ENCODE results near the gene CEP89. TPM values are rescaled to one million over a fixed set of nuclear protein-coding genes. Genes with fewer than 3 reads are reported as not detected.
"Not testable (repeated sequence)": the region's sequence is repeated elsewhere in the genome, so short reads cannot be mapped to it uniquely, and the experiment has no call there.

Gene CEP89
- total RNA-seq, 2 experiments from 2014 or later: 14.6 to 15.5 TPM

GRCh38 chr19:32988724-32989123, 17.0 kb upstream of the CEP89 start:
- Mint-ChIP-seq H3K27ac (no peak overlapping the region), H3K9me3 (no peaks in the 10 kb centered on the region), H3K4me1 (ENCODE audit: low read depth) (peaks cover 4% of the 10 kb centered on the region), H3K36me3 (ENCODE audit: low read depth) (no peaks in the 10 kb centered on the region), H3K4me3 (no peak overlapping the region), H3K27me3 (ENCODE audit: low read depth) (no peaks in the 10 kb centered on the region)
- CTCF ChIA-PET: interaction anchor here (1.0 kb wide), 1 partner anchor 138 kb away, joined by 4 read pairs; no protein-coding TSS in a partner anchor
- intact Hi-C loops (cut with micrococcal nuclease): no loop called here
- DNase-seq: no peak

- H3K4me1 Mint-ChIP-seq (ENCODE audit: low read depth); H3K4me3 Mint-ChIP-seq; intact Hi-C loops (cut with micrococcal nuclease); H3K36me3 Mint-ChIP-seq (ENCODE audit: low read depth); H3K27ac Mint-ChIP-seq; H3K9me3 Mint-ChIP-seq; H3K27me3 Mint-ChIP-seq (ENCODE audit: low read depth); DNase-seq: not testable (repeated sequence)
- CTCF ChIA-PET: interaction anchor here (1.0 kb wide), 1 partner anchor 138 kb away, joined by 4 read pairs; no protein-coding TSS in a partner anchor
Measured at GRCh38 chr19:32988254-32988653, 16.5 kb upstream of the CEP89 start.

GRCh38 chr19:32982488-32982887, 10.7 kb upstream of the CEP89 start:
- H3K36me3 Mint-ChIP-seq (ENCODE audit: low read depth); H3K4me3 Mint-ChIP-seq; H3K4me1 Mint-ChIP-seq (ENCODE audit: low read depth); H3K27ac Mint-ChIP-seq; H3K27me3 Mint-ChIP-seq (ENCODE audit: low read depth); DNase-seq; CTCF ChIA-PET; H3K9me3 Mint-ChIP-seq; intact Hi-C loops (cut with micrococcal nuclease): not testable (repeated sequence)

- intact Hi-C loops (cut with micrococcal nuclease): loop anchor here (10.0 kb wide), 1 partner anchor 395 kb away; the partner anchor contains the start of gene CEBPG
- H3K36me3 Mint-ChIP-seq (ENCODE audit: low read depth); H3K4me1 Mint-ChIP-seq (ENCODE audit: low read depth); H3K9me3 Mint-ChIP-seq; DNase-seq; H3K27me3 Mint-ChIP-seq (ENCODE audit: low read depth); H3K27ac Mint-ChIP-seq; CTCF ChIA-PET; H3K4me3 Mint-ChIP-seq: not testable (repeated sequence)
Measured at GRCh38 chr19:32979807-32980206, 8.0 kb upstream of the CEP89 start.

GRCh38 chr19:32977813-32978212, 6.1 kb upstream of the CEP89 start:
- not testable (repeated sequence) for H3K9me3 Mint-ChIP-seq; H3K27me3 Mint-ChIP-seq (ENCODE audit: low read depth); DNase-seq; H3K4me3 Mint-ChIP-seq; H3K36me3 Mint-ChIP-seq (ENCODE audit: low read depth); H3K27ac Mint-ChIP-seq; H3K4me1 Mint-ChIP-seq (ENCODE audit: low read depth)
- intact Hi-C loops (cut with micrococcal nuclease): loop anchor here (10.0 kb wide), 1 partner anchor 397 kb away; the partner anchor contains the start of gene CEBPG
- CTCF ChIA-PET: interaction anchor here (1.1 to 1.3 kb wide), 3 partner anchors 29 to 149 kb away, joined by 3 read pairs; no protein-coding TSS in a partner anchor

- H3K27me3 Mint-ChIP-seq (ENCODE audit: low read depth): no peaks in the 10 kb centered on the region
- DNase-seq: no peak
- H3K9me3 Mint-ChIP-seq: no peaks in the 10 kb centered on the region
- H3K4me1 Mint-ChIP-seq (ENCODE audit: low read depth): no peaks in the 10 kb centered on the region
- no peak overlapping the region for H3K4me3 Mint-ChIP-seq
- CTCF ChIA-PET: interaction anchor here (1.1 to 1.3 kb wide), 3 partner anchors 29 to 149 kb away, joined by 3 read pairs; no protein-coding TSS in a partner anchor
- no peak overlapping the region for H3K27ac Mint-ChIP-seq
- intact Hi-C loops (cut with micrococcal nuclease): loop anchor here (10.0 kb wide), 1 partner anchor 398 kb away; the partner anchor contains the start of gene CEBPG
- peaks cover 4% of the 10 kb centered on the region for H3K36me3 Mint-ChIP-seq (ENCODE audit: low read depth)
Measured at GRCh38 chr19:32977280-32977679, 5.5 kb upstream of the CEP89 start.

- no peak overlapping the region for H3K4me3 Mint-ChIP-seq
- H3K27me3 Mint-ChIP-seq (ENCODE audit: low read depth): no peaks in the 10 kb centered on the region
- DNase-seq: peak; percentile 84
- peaks cover under 1% of the 10 kb centered on the region for H3K4me1 Mint-ChIP-seq (ENCODE audit: low read depth)
- no peaks in the 10 kb centered on the region for H3K9me3 Mint-ChIP-seq
- CTCF ChIA-PET: interaction anchor here (0.6 to 1.4 kb wide), 11 partner anchors 12 to 304 kb away, joined by 3 to 7 read pairs (median 3); no protein-coding TSS in a partner anchor
- H3K27ac Mint-ChIP-seq: no peak overlapping the region
- intact Hi-C loops (cut with micrococcal nuclease): loop anchor here (1.0 to 10.0 kb wide), 2 partner anchors 143 to 398 kb away; partner anchors contain the start of gene CEBPG
- H3K36me3 Mint-ChIP-seq (ENCODE audit: low read depth): peaks cover 4% of the 10 kb centered on the region
Measured at GRCh38 chr19:32976223-32976805, 4.6 kb upstream of the CEP89 start.

- Mint-ChIP-seq H3K9me3 (no peaks in the 10 kb centered on the region), H3K27ac (no peak overlapping the region), H3K27me3 (ENCODE audit: low read depth) (no peaks in the 10 kb centered on the region), H3K4me3 (peak overlapping the region; percentile 97), H3K4me1 (ENCODE audit: low read depth) (peaks cover 9% of the 10 kb centered on the region), H3K36me3 (ENCODE audit: low read depth) (peaks cover 8% of the 10 kb centered on the region)
- no peak for DNase-seq
- intact Hi-C loops (cut with micrococcal nuclease): loop anchor here (1.0 to 10.0 kb wide), 2 partner anchors 296 to 404 kb away; partner anchors contain the start of genes ANKRD27, CEBPG and RGS9BP
- CTCF ChIA-PET: interaction anchor here (0.6 to 1.0 kb wide), 2 partner anchors 277 to 744 kb away, joined by 3 to 5 read pairs; no protein-coding TSS in a partner anchor
Measured at GRCh38 chr19:32971012-32971595, 654 bp downstream of the CEP89 start.

GRCh38 chr19:32969549-32969948, 2.2 kb downstream of the CEP89 start:
- Mint-ChIP-seq H3K4me3 (no peak overlapping the region), H3K27me3 (ENCODE audit: low read depth) (no peaks in the 10 kb centered on the region), H3K36me3 (ENCODE audit: low read depth) (peaks cover 8% of the 10 kb centered on the region), H3K4me1 (ENCODE audit: low read depth) (peaks cover 9% of the 10 kb centered on the region), H3K27ac (no peak overlapping the region), H3K9me3 (no peaks in the 10 kb centered on the region)
- intact Hi-C loops (cut with micrococcal nuclease): no loop called here
- CTCF ChIA-PET: no interaction called here
- no peak for DNase-seq

- Mint-ChIP-seq H3K9me3 (no peaks in the 10 kb centered on the region), H3K36me3 (ENCODE audit: low read depth) (peaks cover 15% of the 10 kb centered on the region), H3K4me1 (ENCODE audit: low read depth) (peaks cover 9% of the 10 kb centered on the region), H3K27ac (no peak overlapping the region), H3K4me3 (no peak overlapping the region), H3K27me3 (ENCODE audit: low read depth) (no peaks in the 10 kb centered on the region)
- intact Hi-C loops (cut with micrococcal nuclease): no loop called here
- CTCF ChIA-PET: no interaction called here
- DNase-seq: no peak
Measured at GRCh38 chr19:32966750-32967149, 5.0 kb downstream of the CEP89 start.

GRCh38 chr19:32945260-32945659, 26.5 kb downstream of the CEP89 start:
- H3K9me3 Mint-ChIP-seq: peaks cover 4% of the 10 kb centered on the region
- intact Hi-C loops (cut with micrococcal nuclease): no loop called here
- H3K27ac Mint-ChIP-seq: no peak overlapping the region
- no peaks in the 10 kb centered on the region for H3K27me3 Mint-ChIP-seq (ENCODE audit: low read depth)
- no peaks in the 10 kb centered on the region for H3K4me1 Mint-ChIP-seq (ENCODE audit: low read depth)
- CTCF ChIA-PET: interaction anchor here (0.5 to 1.1 kb wide), 2 partner anchors 45 to 92 kb away, joined by 3 read pairs; no protein-coding TSS in a partner anchor
- peaks cover 49% of the 10 kb centered on the region for H3K36me3 Mint-ChIP-seq (ENCODE audit: low read depth)
- no peak overlapping the region for H3K4me3 Mint-ChIP-seq
- DNase-seq: no peak

GRCh38 chr19:32941273-32941672, 30.5 kb downstream of the CEP89 start:
- H3K27ac Mint-ChIP-seq; CTCF ChIA-PET; intact Hi-C loops (cut with micrococcal nuclease); H3K4me1 Mint-ChIP-seq (ENCODE audit: low read depth); H3K4me3 Mint-ChIP-seq; H3K27me3 Mint-ChIP-seq (ENCODE audit: low read depth); H3K9me3 Mint-ChIP-seq; DNase-seq: not testable (repeated sequence)
- H3K36me3 Mint-ChIP-seq (ENCODE audit: low read depth): peaks cover 32% of the 10 kb centered on the region
